ENCODE results near the gene LRRC8A.
"Not testable (repeated sequence)": the region's sequence is repeated elsewhere in the genome, so short reads cannot be mapped to it uniquely, and the experiment has no call there.

Gene LRRC8A

DNA sequence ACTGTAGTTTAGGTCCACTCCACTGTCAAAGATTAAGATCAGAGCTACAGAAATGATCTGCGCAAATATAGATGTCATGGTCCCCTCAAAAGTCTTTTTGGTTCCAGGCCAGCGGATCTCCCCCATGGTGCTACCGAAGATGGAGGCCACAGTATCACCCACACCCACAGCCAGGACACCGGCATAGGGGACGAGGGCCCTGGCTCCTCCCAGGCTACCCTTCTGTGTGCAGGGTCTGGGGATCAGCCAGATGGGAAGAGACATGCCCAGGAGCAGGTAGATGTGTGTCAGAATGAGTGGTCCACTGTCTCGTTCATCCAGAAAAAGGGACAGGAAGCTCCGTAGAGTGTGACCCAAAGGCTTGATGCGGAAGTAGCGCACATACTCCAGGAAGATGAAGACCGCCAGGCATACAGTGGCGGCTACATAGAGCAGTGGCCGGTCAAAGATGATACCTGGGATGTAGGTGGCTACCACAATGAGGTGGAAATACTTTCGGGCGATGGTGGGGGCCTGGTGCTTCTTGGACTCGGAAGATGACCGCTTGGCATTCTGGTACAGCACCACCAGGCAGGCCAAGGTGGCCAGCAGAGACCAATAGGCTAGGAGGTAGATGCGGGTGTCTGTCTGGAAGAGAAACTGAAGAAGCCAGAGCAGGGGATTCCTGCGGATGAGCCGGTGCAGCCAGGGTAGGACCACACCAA is 64.0 kb downstream of the LRRC8A start:
- H3K27ac Mint-ChIP-seq, result peak overlapping the region; percentile 46
- peak overlapping the region; percentile 98 for H3K4me3 Mint-ChIP-seq

DNA sequence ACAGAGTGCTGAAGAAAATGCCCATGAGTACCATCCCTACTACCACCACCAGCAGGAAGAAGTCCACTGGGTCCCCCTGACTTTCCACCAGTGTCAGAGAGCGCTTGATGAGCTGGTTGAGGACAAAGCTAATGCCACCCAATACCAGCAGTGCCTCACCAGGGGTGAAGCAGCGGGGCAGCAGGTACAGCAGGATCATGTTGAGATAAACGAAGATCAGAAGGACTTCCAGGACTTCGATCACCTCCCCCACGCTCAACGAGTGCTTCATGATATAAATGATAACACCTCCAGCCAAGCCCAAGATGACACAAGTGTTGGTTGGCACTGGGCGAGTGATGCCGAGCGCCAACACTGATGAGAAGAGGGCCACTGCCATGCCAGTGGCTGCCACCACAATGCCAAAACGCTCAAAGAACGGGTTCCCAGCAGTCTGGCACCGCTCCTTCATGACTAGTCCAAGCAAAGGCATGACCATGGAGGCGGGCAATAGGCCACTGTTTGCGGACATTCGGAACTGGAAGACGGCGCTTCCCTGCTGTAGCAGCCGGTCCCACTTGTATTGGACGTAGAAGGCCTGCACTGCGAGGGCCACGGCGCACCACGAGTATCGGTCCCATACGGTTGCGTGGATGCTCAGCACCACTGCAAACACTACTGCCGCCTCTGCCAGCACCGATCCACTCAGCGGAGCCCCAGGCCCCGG is 64.8 kb downstream of the LRRC8A start:
- H3K4me1 Mint-ChIP-seq, result peaks cover 34% of the 10 kb centered on the region
- H3K4me3 Mint-ChIP-seq, result peak overlapping the region; percentile 98
- peaks cover 20% of the 10 kb centered on the region for H3K36me3 Mint-ChIP-seq (ENCODE audit: low read depth)
- peak overlapping the region; percentile 64 for H3K27ac Mint-ChIP-seq
- no peak for DNase-seq
- peaks cover 2% of the 10 kb centered on the region for H3K27me3 Mint-ChIP-seq (ENCODE audit: low read depth, poor library complexity)
- H3K9me3 Mint-ChIP-seq, result no peaks in the 10 kb centered on the region
- TF ChIP-seq, protein P1, sequence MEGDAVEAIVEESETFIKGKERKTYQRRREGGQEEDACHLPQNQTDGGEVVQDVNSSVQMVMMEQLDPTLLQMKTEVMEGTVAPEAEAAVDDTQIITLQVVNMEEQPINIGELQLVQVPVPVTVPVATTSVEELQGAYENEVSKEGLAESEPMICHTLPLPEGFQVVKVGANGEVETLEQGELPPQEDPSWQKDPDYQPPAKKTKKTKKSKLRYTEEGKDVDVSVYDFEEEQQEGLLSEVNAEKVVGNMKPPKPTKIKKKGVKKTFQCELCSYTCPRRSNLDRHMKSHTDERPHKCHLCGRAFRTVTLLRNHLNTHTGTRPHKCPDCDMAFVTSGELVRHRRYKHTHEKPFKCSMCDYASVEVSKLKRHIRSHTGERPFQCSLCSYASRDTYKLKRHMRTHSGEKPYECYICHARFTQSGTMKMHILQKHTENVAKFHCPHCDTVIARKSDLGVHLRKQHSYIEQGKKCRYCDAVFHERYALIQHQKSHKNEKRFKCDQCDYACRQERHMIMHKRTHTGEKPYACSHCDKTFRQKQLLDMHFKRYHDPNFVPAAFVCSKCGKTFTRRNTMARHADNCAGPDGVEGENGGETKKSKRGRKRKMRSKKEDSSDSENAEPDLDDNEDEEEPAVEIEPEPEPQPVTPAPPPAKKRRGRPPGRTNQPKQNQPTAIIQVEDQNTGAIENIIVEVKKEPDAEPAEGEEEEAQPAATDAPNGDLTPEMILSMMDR (IDR thresholded peaks at IDR 0.05), result no peak

More for the DNA sequence above, 64.0 kb downstream of the LRRC8A start:
- H3K4me1 Mint-ChIP-seq, result peaks cover 39% of the 10 kb centered on the region
- DNase-seq, result no peak
- H3K27me3 Mint-ChIP-seq (ENCODE audit: low read depth, poor library complexity), result peaks cover 2% of the 10 kb centered on the region
- no peaks in the 10 kb centered on the region for H3K9me3 Mint-ChIP-seq
- TF ChIP-seq, protein P1 (IDR thresholded peaks at IDR 0.05), result no peak
- H3K36me3 Mint-ChIP-seq (ENCODE audit: low read depth), result peaks cover 15% of the 10 kb centered on the region

DNA sequence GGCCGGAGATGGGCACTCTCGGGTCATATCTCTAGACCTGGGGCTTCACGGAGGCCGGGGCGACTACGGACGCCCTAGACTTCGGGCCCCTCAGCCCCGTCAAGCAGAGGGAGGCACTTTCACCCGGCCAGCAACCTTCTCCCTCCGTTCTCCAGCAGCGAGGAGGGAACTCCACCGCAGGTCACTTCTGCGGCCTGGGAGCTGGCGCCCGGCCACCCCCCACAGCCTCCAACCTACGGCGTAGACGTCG is 65.3 kb downstream of the LRRC8A start:
- TF ChIP-seq, protein P1 (IDR thresholded peaks at IDR 0.05), result no peak
- H3K4me3 Mint-ChIP-seq, result peak overlapping the region; percentile 98
- no peaks in the 10 kb centered on the region for H3K9me3 Mint-ChIP-seq
- H3K27me3 Mint-ChIP-seq (ENCODE audit: low read depth, poor library complexity), result peaks cover 2% of the 10 kb centered on the region
- DNase-seq, result no peak
- peaks cover 30% of the 10 kb centered on the region for H3K4me1 Mint-ChIP-seq
- peaks cover 21% of the 10 kb centered on the region for H3K36me3 Mint-ChIP-seq (ENCODE audit: low read depth)
- H3K27ac Mint-ChIP-seq, result peak overlapping the region; percentile 64

DNA sequence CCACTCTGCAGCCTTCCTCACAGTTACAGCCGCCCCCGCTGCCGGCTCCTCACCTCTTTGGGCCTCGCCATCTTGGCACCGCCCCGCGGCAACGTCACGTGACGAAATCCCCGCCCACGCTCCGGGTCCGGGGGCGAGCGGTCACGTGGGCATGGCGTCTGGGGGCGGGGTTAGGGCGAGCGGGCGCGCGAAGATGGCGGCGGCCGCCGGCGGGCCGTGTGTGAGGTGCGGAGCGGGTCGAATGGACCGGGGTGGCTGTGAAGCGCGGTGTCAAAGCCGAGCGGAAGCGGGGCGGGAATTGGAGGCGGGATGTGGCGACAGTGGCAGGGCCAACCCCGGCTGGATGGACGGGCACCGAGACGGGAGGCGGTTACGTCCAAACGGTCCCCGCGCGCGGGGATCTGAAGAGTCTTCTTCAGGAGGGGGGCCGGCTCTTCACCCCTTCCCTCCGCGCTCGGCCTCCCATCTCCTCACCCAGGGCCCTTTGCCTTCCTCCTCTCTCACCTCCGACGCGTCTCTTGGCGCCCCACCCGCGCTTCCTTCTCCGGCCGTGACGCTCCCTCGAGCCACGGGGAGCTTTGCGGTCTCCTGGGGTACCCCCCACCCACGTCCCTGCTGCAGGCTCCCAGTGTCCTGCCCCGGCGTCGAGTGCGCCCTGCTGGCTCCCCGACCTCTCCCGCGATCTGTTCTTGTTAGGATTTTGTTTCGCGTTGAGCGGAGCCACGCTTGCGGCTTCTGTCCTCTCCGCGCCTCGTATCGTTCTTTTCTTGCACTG is 65.8 kb downstream of the LRRC8A start, which contains the start of the genes DOLK and NUP188:
TSS of gene DOLK (minus strand) at position 77 of the 775 bp plus-strand sequence. CDS start 300 bp downstream, outside the sequence.
TSS of gene NUP188 (plus strand) at position 173 of the 775 bp plus-strand sequence. CDS start at position 194, 21 bp downstream.
- peaks cover 2% of the 10 kb centered on the region for H3K27me3 Mint-ChIP-seq (ENCODE audit: low read depth, poor library complexity)
- TF ChIP-seq, protein P1 (IDR thresholded peaks at IDR 0.05), result no peak
- peak within 1 kb of the TSS; percentile 98 for H3K4me3 Mint-ChIP-seq
- H3K36me3 Mint-ChIP-seq (ENCODE audit: low read depth), result peaks cover 27% of the 10 kb centered on the region
- H3K27ac Mint-ChIP-seq, result peak within 1 kb of the TSS; percentile 84
- peak; percentile 100 for DNase-seq
- peaks cover 30% of the 10 kb centered on the region for H3K4me1 Mint-ChIP-seq
- no peaks in the 10 kb centered on the region for H3K9me3 Mint-ChIP-seq

DNA sequence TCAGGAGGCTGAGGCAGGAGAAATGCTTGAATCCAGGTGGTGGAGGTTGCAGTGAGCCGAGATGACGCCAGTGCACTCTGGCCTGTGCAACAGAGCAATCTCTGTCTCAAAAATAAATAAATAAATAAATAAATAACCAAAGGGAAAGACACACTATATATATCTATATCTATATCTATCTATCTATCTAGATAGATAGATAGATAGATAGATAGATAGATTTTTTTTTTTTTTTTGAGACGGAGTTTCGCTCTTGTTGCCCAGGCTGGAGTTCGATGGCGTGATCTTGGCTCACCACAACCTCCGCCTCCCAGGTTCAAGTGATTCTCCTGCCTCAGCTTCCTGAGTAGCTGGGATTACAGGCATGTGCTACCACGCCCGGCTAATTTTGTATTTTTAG is 79.5 kb downstream of the LRRC8A start:
- not testable (repeated sequence) for H3K4me1 Mint-ChIP-seq; H3K27me3 Mint-ChIP-seq (ENCODE audit: low read depth, poor library complexity); H3K9me3 Mint-ChIP-seq; H3K27ac Mint-ChIP-seq; DNase-seq; H3K4me3 Mint-ChIP-seq
- H3K36me3 Mint-ChIP-seq (ENCODE audit: low read depth), result peaks cover 61% of the 10 kb centered on the region

All from nephron progenitor cell (in vitro differentiated cells).